Endodermal cell (in vitro differentiated cells): ENCODE results near the gene FKBP14. TPM values are rescaled to one million over a fixed set of nuclear protein-coding genes. Genes with fewer than 3 reads are reported as not detected.

Experiments used
- DNase-seq: peaks from one replicate; pipeline ENCODE4 v3.0.0-alpha.2; 2017
- H3K27ac ChIP-seq: 2 replicates; pipeline ENCODE4 v1.5.1; 2013; ENCODE audit warnings: mild to moderate bottlenecking, low read depth, low read length, moderate library complexity
- H3K27me3 ChIP-seq: 2 replicates; pipeline ENCODE4 v1.6.1; 2013; ENCODE audit warnings: mild to moderate bottlenecking, low read length, moderate library complexity; ENCODE audit not compliant: insufficient read depth, control insufficient read depth, poor library complexity, severe bottlenecking
- H3K36me3 ChIP-seq: 2 replicates; pipeline ENCODE4 v1.7.0; 2013; ENCODE audit warnings: mild to moderate bottlenecking, low read length, moderate library complexity; ENCODE audit not compliant: control insufficient read depth, insufficient read depth
- H3K4me1 ChIP-seq: one replicate; pipeline ENCODE4 v1.7.0; 2013; ENCODE audit warnings: low read length; ENCODE audit not compliant: control insufficient read depth, insufficient read depth
- H3K4me3 ChIP-seq: 2 replicates; pipeline ENCODE4 v1.5.1; 2013; ENCODE audit warnings: mild to moderate bottlenecking, low read length, moderate library complexity
- H3K9ac ChIP-seq: 2 replicates; pipeline ENCODE4 v1.6.1; 2013; ENCODE audit warnings: mild to moderate bottlenecking, low read length, moderate library complexity; ENCODE audit not compliant: poor library complexity, severe bottlenecking; ENCODE audit errors: extremely low read depth
- H3K9me3 ChIP-seq: 2 replicates; pipeline ENCODE4 v1.6.1; 2013; ENCODE audit warnings: mild to moderate bottlenecking, low read length, moderate library complexity; ENCODE audit not compliant: control insufficient read depth
- H3K27ac Mint-ChIP-seq: 2 replicates; pipeline ENCODE4 v1.8.0; 2020; ENCODE audit warnings: mixed read lengths
- H3K27me3 Mint-ChIP-seq: 2 replicates; pipeline ENCODE4 v1.8.0; 2021; ENCODE audit warnings: mild to moderate bottlenecking, mixed read lengths; ENCODE audit not compliant: insufficient read depth
- H3K36me3 Mint-ChIP-seq: 2 replicates; pipeline ENCODE4 v1.8.0; 2020; ENCODE audit warnings: low read depth, mixed read lengths
- H3K4me1 Mint-ChIP-seq: 2 replicates; pipeline ENCODE4 v1.8.0; 2020; ENCODE audit warnings: mixed read lengths
- H3K4me3 Mint-ChIP-seq: 2 replicates; pipeline ENCODE4 v1.8.0; 2020; ENCODE audit warnings: mild to moderate bottlenecking, moderate library complexity, mixed read lengths
- H3K9me3 Mint-ChIP-seq: 2 replicates; pipeline ENCODE4 v1.8.0; 2020; ENCODE audit warnings: mild to moderate bottlenecking, mixed read lengths
- CTCF ChIP-seq: fragments of 200-600 bp; sonication (generic); conservative IDR thresholded peaks from 2 replicates; pipeline ENCODE4 v1.5.0; 2021; ENCODE audit warnings: antibody characterized with exemption, mild to moderate bottlenecking
- WGBS, 2 experiments: methylation state at CpG; one replicate each; pipeline versions ENCODE4 v1.1.5 to v1.1.7; 2013; ENCODE audit warnings: missing lambda C conversion rate in 2 of 2, mixed read lengths in 1 of 2; ENCODE audit not compliant: insufficient coverage in 1 of 2, insufficient read length in 1 of 2; 5-methylcytosine and 5-hydroxymethylcytosine counted together
- total RNA-seq, 2 donors: library from RNA; stranded (reverse); fragmentation: NEBNext Ultra II Directional in 1 of 2; extraction: Animal tissue kit (Norgen Biotek cat#: 25700) in 1 of 2; gene quantifications; 2 replicates in 1 of 2; 3 replicates in 1 of 2; pipeline ENCODE4 v1.2.1, GENCODE V29; 2021

Gene FKBP14
- total RNA-seq, 2 donors from 2014 or later: 15.1 to 24.8 TPM

GRCh38 chr7:30028216-30028748, 1.8 kb upstream of the FKBP14 start, which contains the start of gene PLEKHA8:
Gene PLEKHA8 (plus strand): TSS chr7:30028412. CDS start chr7:30028763, 351 bp downstream.
- no peaks in the 10 kb centered on the region for H3K27me3 Mint-ChIP-seq
- Histone ChIP-seq H3K9ac (peak within 1 kb of the TSS; percentile 86), H3K27me3 (no peaks in the 10 kb centered on the region), H3K4me3 (peak within 1 kb of the TSS; percentile 95), H3K9me3 (no peaks in the 10 kb centered on the region), H3K36me3 (peaks cover 6% of the 10 kb centered on the region), H3K27ac (peak within 1 kb of the TSS; percentile 91), H3K4me1 (peaks cover 2% of the 10 kb centered on the region)
- peak within 1 kb of the TSS; percentile 95 for H3K27ac Mint-ChIP-seq
- H3K9me3 Mint-ChIP-seq: no peaks in the 10 kb centered on the region
- no peak within 1 kb of the TSS for H3K4me3 Mint-ChIP-seq
- H3K36me3 Mint-ChIP-seq: peaks cover 7% of the 10 kb centered on the region
- peak; percentile 98 for DNase-seq
- TF ChIP-seq CTCF: no peak
- 0% methylated on average over 18 to 70 of the region's 70 CpGs for WGBS, 2 experiments
- H3K4me1 Mint-ChIP-seq: peaks cover 25% of the 10 kb centered on the region

GRCh38 chr7:30027740-30028215, 1.3 kb upstream of the FKBP14 start:
- peak overlapping the region; percentile 91 for H3K27ac Mint-ChIP-seq
- peak overlapping the region; percentile 95 for H3K4me3 ChIP-seq

GRCh38 chr7:30027065-30027456, 559 bp upstream of the FKBP14 start:
- DNase-seq: no peak
- Mint-ChIP-seq H3K27me3 (no peaks in the 10 kb centered on the region), H3K4me1 (peaks cover 28% of the 10 kb centered on the region), H3K27ac (peak overlapping the region; percentile 91), H3K9me3 (no peaks in the 10 kb centered on the region), H3K4me3 (no peak overlapping the region), H3K36me3 (peaks cover 9% of the 10 kb centered on the region)
- WGBS, 2 experiments: 5 to 22% methylated on average over 8 to 10 of the region's 10 CpGs
- no peaks in the 10 kb centered on the region for H3K36me3 ChIP-seq
- peak overlapping the region; percentile 16 for H3K27ac ChIP-seq
- H3K9ac ChIP-seq: peak overlapping the region; percentile 49
- H3K4me3 ChIP-seq: peak overlapping the region; percentile 95
- H3K9me3 ChIP-seq: no peaks in the 10 kb centered on the region
- no peak for TF ChIP-seq CTCF
- no peaks in the 10 kb centered on the region for H3K27me3 ChIP-seq
- peaks cover 2% of the 10 kb centered on the region for H3K4me1 ChIP-seq

More at GRCh38 chr7:30027740-30028215, 1.3 kb upstream of the FKBP14 start:
- Mint-ChIP-seq H3K4me3 (no peak overlapping the region), H3K27me3 (no peaks in the 10 kb centered on the region), H3K4me1 (peaks cover 28% of the 10 kb centered on the region), H3K36me3 (peaks cover 9% of the 10 kb centered on the region), H3K9me3 (no peaks in the 10 kb centered on the region)
- no peak overlapping the region for H3K27ac ChIP-seq
- peaks cover 2% of the 10 kb centered on the region for H3K4me1 ChIP-seq
- no peaks in the 10 kb centered on the region for H3K27me3 ChIP-seq
- H3K36me3 ChIP-seq: peaks cover 1% of the 10 kb centered on the region
- TF ChIP-seq CTCF: no peak
- peak overlapping the region; percentile 42 for H3K9ac ChIP-seq
- WGBS, 2 experiments: 7 to 11% methylated on average over 7 to 9 of the region's 9 CpGs
- no peaks in the 10 kb centered on the region for H3K9me3 ChIP-seq
- DNase-seq: no peak
